Measurements from ENCODE around the gene APP. TPM values are rescaled to one million over a fixed set of nuclear protein-coding genes. Genes with fewer than 3 reads are reported as not detected.

The APP gene
- total RNA-seq, 1 donor from 2014 or later: 358 TPM

DNA sequence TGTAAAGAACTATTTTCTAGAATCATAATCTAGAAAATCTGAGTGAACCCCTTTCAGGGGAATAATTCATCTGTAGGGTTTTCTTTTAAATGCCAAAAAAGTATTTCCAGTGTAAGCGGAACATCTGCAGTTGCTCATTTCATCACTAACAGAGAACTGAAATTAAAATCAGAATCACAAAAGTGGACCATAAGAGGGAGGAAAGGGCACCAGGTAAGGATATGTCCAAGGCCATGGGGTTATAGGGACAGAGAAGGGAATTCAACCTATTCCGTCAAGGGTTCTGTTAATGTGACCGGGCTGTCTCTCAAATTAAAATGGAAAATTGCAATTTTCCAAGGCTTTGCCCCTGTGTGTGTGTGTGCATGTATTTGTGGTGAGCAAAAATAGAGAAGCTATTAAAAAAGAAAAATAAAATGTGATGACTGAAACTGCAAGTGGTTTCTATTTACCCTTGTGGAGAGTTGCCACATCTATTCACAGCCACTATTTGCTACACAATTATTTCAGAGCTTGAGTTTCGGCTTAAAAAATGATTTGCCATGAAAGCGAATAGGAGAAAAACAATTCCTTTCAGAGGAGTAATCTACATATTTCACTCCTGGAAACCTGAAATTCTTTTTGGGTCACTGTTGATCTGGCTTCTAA lies 53.1 kb downstream of the APP start:
- Histone ChIP-seq H3K4me1 (peaks cover 31% of the 10 kb centered on the region), H3K9me3 (no peaks in the 10 kb centered on the region), H3K27ac (no peak overlapping the region), H3K27me3 (ENCODE audit: low read depth) (no peaks in the 10 kb centered on the region), H3K36me3 (no peaks in the 10 kb centered on the region), H3K4me3 (no peak overlapping the region)
- ATAC-seq (no peak), DNase-seq (no peak)
- intact Hi-C loops (cut with DNase I): no loop called here
- TF ChIP-seq, protein P1, sequence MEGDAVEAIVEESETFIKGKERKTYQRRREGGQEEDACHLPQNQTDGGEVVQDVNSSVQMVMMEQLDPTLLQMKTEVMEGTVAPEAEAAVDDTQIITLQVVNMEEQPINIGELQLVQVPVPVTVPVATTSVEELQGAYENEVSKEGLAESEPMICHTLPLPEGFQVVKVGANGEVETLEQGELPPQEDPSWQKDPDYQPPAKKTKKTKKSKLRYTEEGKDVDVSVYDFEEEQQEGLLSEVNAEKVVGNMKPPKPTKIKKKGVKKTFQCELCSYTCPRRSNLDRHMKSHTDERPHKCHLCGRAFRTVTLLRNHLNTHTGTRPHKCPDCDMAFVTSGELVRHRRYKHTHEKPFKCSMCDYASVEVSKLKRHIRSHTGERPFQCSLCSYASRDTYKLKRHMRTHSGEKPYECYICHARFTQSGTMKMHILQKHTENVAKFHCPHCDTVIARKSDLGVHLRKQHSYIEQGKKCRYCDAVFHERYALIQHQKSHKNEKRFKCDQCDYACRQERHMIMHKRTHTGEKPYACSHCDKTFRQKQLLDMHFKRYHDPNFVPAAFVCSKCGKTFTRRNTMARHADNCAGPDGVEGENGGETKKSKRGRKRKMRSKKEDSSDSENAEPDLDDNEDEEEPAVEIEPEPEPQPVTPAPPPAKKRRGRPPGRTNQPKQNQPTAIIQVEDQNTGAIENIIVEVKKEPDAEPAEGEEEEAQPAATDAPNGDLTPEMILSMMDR (IDR thresholded peaks at IDR 0.05): no peak

DNA sequence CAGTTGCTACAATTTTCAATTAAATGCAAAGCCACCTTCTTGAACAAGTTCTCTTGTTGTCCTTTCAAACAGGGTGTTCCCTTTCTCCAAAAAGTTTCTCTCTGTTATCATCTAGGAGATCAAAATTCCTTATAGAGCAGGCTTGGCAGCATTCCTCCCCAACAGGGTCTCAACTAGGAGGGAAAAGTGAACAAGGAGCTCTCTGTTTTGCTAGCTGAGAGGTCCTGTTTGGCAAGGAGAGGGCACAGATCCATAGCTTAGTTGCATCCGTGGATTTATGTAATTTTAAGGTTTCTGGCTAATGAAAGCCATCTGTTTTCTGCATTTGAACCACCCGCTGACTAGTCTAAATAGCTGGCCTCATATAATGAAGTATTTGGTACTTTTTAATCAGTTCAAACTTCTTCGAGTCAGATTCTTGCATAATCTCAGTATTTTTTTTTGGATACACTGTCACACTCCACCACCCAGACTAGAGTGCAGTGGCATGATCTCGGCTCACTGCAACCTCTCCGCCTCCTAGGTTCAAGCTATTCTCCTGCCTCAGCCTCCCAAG lies 54.0 kb downstream of the APP start:
- Histone ChIP-seq H3K27ac (no peak overlapping the region), H3K27me3 (ENCODE audit: low read depth) (no peaks in the 10 kb centered on the region), H3K4me3 (no peak overlapping the region), H3K9me3 (no peaks in the 10 kb centered on the region), H3K4me1 (peaks cover 31% of the 10 kb centered on the region), H3K36me3 (no peaks in the 10 kb centered on the region)
- TF ChIP-seq, protein P1 (IDR thresholded peaks at IDR 0.05): no peak
- ATAC-seq: peak in 1 of 2 donors; percentile 21
- no peak for DNase-seq
- intact Hi-C loops (cut with DNase I): no loop called here

DNA sequence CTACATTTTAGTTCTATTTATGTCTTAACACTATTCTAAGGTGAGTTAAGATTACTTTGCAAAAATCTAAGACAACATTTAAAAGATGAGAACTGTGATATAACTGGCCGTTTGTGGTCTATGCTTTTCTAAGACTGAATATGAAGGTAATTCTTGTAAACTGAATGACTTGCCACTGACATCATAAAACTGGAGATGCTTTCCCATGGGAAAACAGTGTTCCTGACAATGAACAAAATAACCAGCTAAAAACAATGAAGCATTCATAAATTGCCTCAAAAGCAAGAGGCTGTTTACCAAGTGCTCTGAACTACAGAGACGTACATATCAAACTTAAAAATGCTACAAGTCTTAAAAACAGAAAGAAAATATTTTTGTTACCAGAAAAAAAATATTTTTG lies 54.7 kb downstream of the APP start:
- ATAC-seq: no peak

DNA sequence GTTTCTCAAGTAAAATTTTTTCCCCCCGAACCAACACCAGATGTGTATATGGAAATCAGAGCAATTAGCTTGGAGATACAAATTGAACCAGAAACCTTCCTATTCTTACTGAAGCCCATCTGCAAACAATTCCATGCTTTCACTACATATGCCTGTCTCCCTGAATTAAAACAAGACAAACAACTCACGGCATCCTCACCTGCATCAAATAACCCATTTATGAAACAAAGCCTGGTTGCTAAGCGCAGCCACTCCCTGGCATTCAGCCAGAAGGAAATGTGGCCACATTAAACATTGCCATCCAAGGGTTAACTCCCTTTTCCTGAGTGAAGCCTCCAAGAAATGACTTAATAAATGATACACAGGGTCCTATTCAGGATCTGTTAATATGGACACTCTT lies 55.3 kb downstream of the APP start:
- no peak for ATAC-seq
- Histone ChIP-seq H3K27me3 (ENCODE audit: low read depth) (no peaks in the 10 kb centered on the region), H3K4me3 (no peak overlapping the region), H3K36me3 (peaks cover 9% of the 10 kb centered on the region), H3K9me3 (no peaks in the 10 kb centered on the region), H3K4me1 (peaks cover 24% of the 10 kb centered on the region), H3K27ac (no peak overlapping the region)
- DNase-seq: no peak
- intact Hi-C loops (cut with DNase I): no loop called here
- TF ChIP-seq, protein P1 (IDR thresholded peaks at IDR 0.05): no peak

More for the DNA sequence above, 54.7 kb downstream of the APP start:
- TF ChIP-seq, protein P1 (IDR thresholded peaks at IDR 0.05): no peak
- Histone ChIP-seq H3K36me3 (peaks cover 5% of the 10 kb centered on the region), H3K4me1 (peaks cover 29% of the 10 kb centered on the region), H3K27ac (no peak overlapping the region), H3K4me3 (no peak overlapping the region), H3K9me3 (no peaks in the 10 kb centered on the region), H3K27me3 (ENCODE audit: low read depth) (no peaks in the 10 kb centered on the region)
- DNase-seq: no peak
- intact Hi-C loops (cut with DNase I): no loop called here

DNA sequence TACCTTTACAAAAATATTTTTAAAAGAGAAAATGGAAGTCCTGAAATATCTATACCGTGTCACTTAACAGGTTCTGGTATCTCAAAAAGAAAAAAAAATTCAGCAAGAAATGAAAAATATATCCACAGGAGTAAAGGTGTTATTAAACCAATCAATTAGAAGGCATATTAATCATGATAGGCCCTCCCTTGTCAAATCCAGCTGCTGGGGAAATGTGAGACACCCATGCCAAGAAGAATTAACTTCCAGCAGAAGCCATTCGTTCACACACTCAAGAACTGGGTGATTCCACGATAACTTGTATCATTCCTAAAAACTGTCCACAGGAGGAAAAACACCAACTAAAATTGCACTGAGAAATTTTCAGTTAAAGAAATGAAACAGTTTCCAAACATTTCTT lies 57.6 kb downstream of the APP start:
- no peak for DNase-seq

More for the DNA sequence above, 57.6 kb downstream of the APP start:
- TF ChIP-seq, protein P1 (IDR thresholded peaks at IDR 0.05): no peak
- Histone ChIP-seq H3K9me3 (no peaks in the 10 kb centered on the region), H3K36me3 (peaks cover 12% of the 10 kb centered on the region), H3K4me1 (peaks cover 24% of the 10 kb centered on the region), H3K27ac (no peak overlapping the region), H3K4me3 (no peak overlapping the region), H3K27me3 (ENCODE audit: low read depth) (no peaks in the 10 kb centered on the region)
- intact Hi-C loops (cut with DNase I): no loop called here
- no peak for ATAC-seq
